H9 (cell line): ENCODE data around the gene ADCY1. TPM values are rescaled to one million over a fixed set of nuclear protein-coding genes. Genes with fewer than 3 reads are reported as not detected.

Experiments
- DNase-seq: peaks from one replicate; pipeline ENCODE4 v3.0.0-alpha.2; 2017
- H2AFZ ChIP-seq: one replicate; pipeline ENCODE4 v1.6.1; 2013; ENCODE audit warnings: mild to moderate bottlenecking, low read length, control low read depth, moderate library complexity
- H2AK5ac ChIP-seq: 2 replicates; pipeline ENCODE4 v1.6.1; 2013; ENCODE audit warnings: low read length, control low read depth, mixed read lengths; ENCODE audit not compliant: insufficient read length
- H2BK120ac ChIP-seq: one replicate; pipeline ENCODE4 v1.6.1; 2013; ENCODE audit warnings: low read depth, mild to moderate bottlenecking, low read length, control low read depth, inconsistent platforms; ENCODE audit not compliant: poor library complexity, severe bottlenecking
- H2BK12ac ChIP-seq: 2 replicates; pipeline ENCODE4 v1.6.1; 2013; ENCODE audit warnings: low read length, control low read depth, mixed read lengths, low read depth; ENCODE audit not compliant: insufficient read length
- H2BK15ac ChIP-seq: 2 replicates; pipeline ENCODE4 v1.6.1; 2013; ENCODE audit warnings: low read depth, low read length, control low read depth
- H2BK20ac ChIP-seq: one replicate; pipeline ENCODE4 v1.6.1; 2013; ENCODE audit warnings: low read depth, mild to moderate bottlenecking, low read length, control low read depth, inconsistent platforms; ENCODE audit not compliant: poor library complexity, severe bottlenecking
- H2BK5ac ChIP-seq: 2 replicates; pipeline ENCODE4 v1.6.1; 2013; ENCODE audit warnings: low read length, control low read depth, mixed read lengths; ENCODE audit not compliant: insufficient read length
- H3K14ac ChIP-seq: 2 replicates; pipeline ENCODE4 v1.6.1; 2013; ENCODE audit warnings: low read length, control low read depth; ENCODE audit not compliant: insufficient read depth
- H3K18ac ChIP-seq: 2 replicates; pipeline ENCODE4 v1.6.1; 2013; ENCODE audit warnings: low read depth, mild to moderate bottlenecking, mixed read lengths, low read length, control low read depth; ENCODE audit not compliant: insufficient read length
- H3K23ac ChIP-seq: 2 replicates; pipeline ENCODE4 v1.6.1; 2013; ENCODE audit warnings: low read length, control low read depth, mixed read lengths, low read depth; ENCODE audit not compliant: insufficient read length
- H3K23me2 ChIP-seq: 2 replicates; pipeline ENCODE4 v1.6.1; 2013; ENCODE audit warnings: low read depth, mild to moderate bottlenecking, mixed read lengths, low read length, control low read depth; ENCODE audit not compliant: insufficient read length, poor library complexity, severe bottlenecking
- H3K27ac ChIP-seq: 2 replicates; pipeline ENCODE4 v1.5.1; 2013; ENCODE audit warnings: low read length, control low read depth, mixed read lengths, low read depth; ENCODE audit not compliant: insufficient read length
- H3K27me3 ChIP-seq: 2 replicates; pipeline ENCODE4 v1.6.1; 2013; ENCODE audit warnings: low read length, control low read depth, inconsistent platforms; ENCODE audit not compliant: insufficient read depth
- H3K4ac ChIP-seq: 2 replicates; pipeline ENCODE4 v1.6.1; 2013; ENCODE audit warnings: low read depth, mild to moderate bottlenecking, control low read depth, inconsistent platforms, low read length, moderate library complexity
- H3K4me1 ChIP-seq: 2 replicates; pipeline ENCODE4 v1.6.1; 2013; ENCODE audit warnings: low read length, control low read depth, inconsistent platforms; ENCODE audit not compliant: insufficient read depth
- H3K4me2 ChIP-seq: 2 replicates; pipeline ENCODE4 v1.6.1; 2013; ENCODE audit warnings: low read length, control low read depth, mixed read lengths; ENCODE audit not compliant: insufficient read length, insufficient read depth
- H3K56ac ChIP-seq: 2 replicates; pipeline ENCODE4 v1.6.1; 2013; ENCODE audit warnings: low read depth, mild to moderate bottlenecking, mixed read lengths, low read length, control low read depth; ENCODE audit not compliant: insufficient read length
- H3K79me1 ChIP-seq: 2 replicates; pipeline ENCODE4 v1.6.1; 2013; ENCODE audit warnings: low read depth, mild to moderate bottlenecking, moderate library complexity, low read length, control low read depth, inconsistent platforms; ENCODE audit not compliant: insufficient read depth, poor library complexity, severe bottlenecking
- H3K79me2 ChIP-seq: 2 replicates; pipeline ENCODE4 v1.6.1; 2013; ENCODE audit warnings: low read length, control low read depth, inconsistent platforms; ENCODE audit not compliant: insufficient read depth
- H3K9ac ChIP-seq: 2 replicates; pipeline ENCODE4 v1.6.1; 2013; ENCODE audit warnings: low read length, control low read depth, mixed read lengths; ENCODE audit not compliant: insufficient read length; ENCODE audit errors: extremely low read depth
- H3K9me3 ChIP-seq: one replicate; pipeline ENCODE4 v1.6.1; 2013; ENCODE audit warnings: low read depth, low read length, inconsistent platforms; ENCODE audit not compliant: control insufficient read depth
- H3T11ph ChIP-seq: one replicate; pipeline ENCODE4 v1.6.1; 2013; ENCODE audit warnings: mild to moderate bottlenecking, low read length, control low read depth, inconsistent platforms
- H4K20me1 ChIP-seq: one replicate; pipeline ENCODE4 v1.6.1; 2013; ENCODE audit not compliant: control insufficient read depth, insufficient read length, insufficient read depth
- H4K5ac ChIP-seq: 2 replicates; pipeline ENCODE4 v1.6.1; 2013; ENCODE audit warnings: low read depth, mild to moderate bottlenecking, mixed read lengths, low read length, control low read depth; ENCODE audit not compliant: insufficient read length
- H4K8ac ChIP-seq: replicated peaks from 2 replicates; pipeline ENCODE4 v1.6.1; 2013; ENCODE audit warnings: low read length, control low read depth, mixed read lengths, low read depth; ENCODE audit not compliant: insufficient read length
- H4K91ac ChIP-seq: 2 replicates; pipeline ENCODE4 v1.6.1; 2013; ENCODE audit warnings: low read depth, mild to moderate bottlenecking, moderate library complexity, mixed read lengths, low read length, control low read depth; ENCODE audit not compliant: insufficient read length
- H3K27ac Mint-ChIP-seq, 3 experiments: 2 replicates in 2 of 3; 3 replicates in 1 of 3; pipeline ENCODE4 v1.8.0; 2020 to 2021; ENCODE audit warnings: mixed read lengths in 3 of 3, mild to moderate bottlenecking in 1 of 3, moderate library complexity in 1 of 3
- H3K27me3 Mint-ChIP-seq: 2 replicates; pipeline ENCODE4 v1.8.0; 2021; ENCODE audit warnings: low read depth, mild to moderate bottlenecking, moderate library complexity, mixed read lengths
- H3K36me3 Mint-ChIP-seq, 3 experiments: 2 replicates in 2 of 3; 3 replicates in 1 of 3; pipeline ENCODE4 v1.8.0; 2020 to 2021; ENCODE audit warnings: low read depth in 3 of 3, mixed read lengths in 3 of 3; ENCODE audit not compliant: insufficient read depth in 1 of 3
- H3K4me1 Mint-ChIP-seq, 2 experiments: 2 replicates each; pipeline ENCODE4 v1.8.0; 2020; ENCODE audit warnings: mixed read lengths in 2 of 2
- H3K4me3 Mint-ChIP-seq, 2 experiments: 2 replicates in 1 of 2; 3 replicates in 1 of 2; pipeline ENCODE4 v1.8.0; 2020 to 2021; ENCODE audit warnings: mild to moderate bottlenecking in 2 of 2, mixed read lengths in 2 of 2, moderate library complexity in 1 of 2
- H3K9me3 Mint-ChIP-seq, 2 experiments: 2 replicates in 1 of 2; 3 replicates in 1 of 2; pipeline ENCODE4 v1.8.0; 2020; ENCODE audit warnings: mild to moderate bottlenecking in 2 of 2, mixed read lengths in 2 of 2, moderate library complexity in 1 of 2
- WGBS: extraction: QIAGEN DNeasy Blood & Tissue Kit; methylation state at CpG from one replicate; pipeline ENCODE4 v1.1.7; 2013; ENCODE audit warnings: missing lambda C conversion rate, low lambda C conversion rate, mixed read lengths; ENCODE audit not compliant: insufficient read length; ENCODE audit errors: extremely low coverage; 5-methylcytosine and 5-hydroxymethylcytosine counted together
- total RNA-seq: library from RNA; stranded (reverse); gene quantifications from 2 replicates; pipeline ENCODE4 v1.2.1, GENCODE V29; 2021
- TF ChIP-seq, protein P1 (sequence below): fragments of 200-600 bp; sonication (generic); conservative IDR thresholded peaks from 3 replicates; pipeline ENCODE4 v1.8.0; 2021; ENCODE audit warnings: antibody characterized with exemption, mild to moderate bottlenecking

ADCY1 gene
- total RNA-seq, 1 experiment from 2014 or later, result 21.6 TPM

- no peak overlapping the region for H4K5ac ChIP-seq
- no peak overlapping the region for H3K4ac ChIP-seq
- no peak overlapping the region for H2AFZ ChIP-seq
- H3K56ac ChIP-seq, result no peak overlapping the region
- no peak overlapping the region for H2BK5ac ChIP-seq
- no peak overlapping the region for H3K14ac ChIP-seq
- H2BK12ac ChIP-seq, result no peak overlapping the region
- no CpG with 5 or more reads among the region's 19 CpGs for WGBS
- H3T11ph ChIP-seq, result no peak overlapping the region
- no peaks in the 10 kb centered on the region for H3K27me3 ChIP-seq
- H3K27me3 Mint-ChIP-seq, result no peaks in the 10 kb centered on the region
- H3K4me1 Mint-ChIP-seq, result peaks cover 4 to 5% of the 10 kb centered on the region in 2 experiments; a peak in 2 of 4 replicates
- no peaks in the 10 kb centered on the region for H3K23me2 ChIP-seq
- H3K23ac ChIP-seq, result no peak overlapping the region
- peaks cover 6 to 17% (median 7%) of the 10 kb centered on the region in 3 experiments for H3K36me3 Mint-ChIP-seq
- H3K18ac ChIP-seq, result no peak overlapping the region
- no peak overlapping the region for H2BK20ac ChIP-seq
- TF ChIP-seq, protein P1, sequence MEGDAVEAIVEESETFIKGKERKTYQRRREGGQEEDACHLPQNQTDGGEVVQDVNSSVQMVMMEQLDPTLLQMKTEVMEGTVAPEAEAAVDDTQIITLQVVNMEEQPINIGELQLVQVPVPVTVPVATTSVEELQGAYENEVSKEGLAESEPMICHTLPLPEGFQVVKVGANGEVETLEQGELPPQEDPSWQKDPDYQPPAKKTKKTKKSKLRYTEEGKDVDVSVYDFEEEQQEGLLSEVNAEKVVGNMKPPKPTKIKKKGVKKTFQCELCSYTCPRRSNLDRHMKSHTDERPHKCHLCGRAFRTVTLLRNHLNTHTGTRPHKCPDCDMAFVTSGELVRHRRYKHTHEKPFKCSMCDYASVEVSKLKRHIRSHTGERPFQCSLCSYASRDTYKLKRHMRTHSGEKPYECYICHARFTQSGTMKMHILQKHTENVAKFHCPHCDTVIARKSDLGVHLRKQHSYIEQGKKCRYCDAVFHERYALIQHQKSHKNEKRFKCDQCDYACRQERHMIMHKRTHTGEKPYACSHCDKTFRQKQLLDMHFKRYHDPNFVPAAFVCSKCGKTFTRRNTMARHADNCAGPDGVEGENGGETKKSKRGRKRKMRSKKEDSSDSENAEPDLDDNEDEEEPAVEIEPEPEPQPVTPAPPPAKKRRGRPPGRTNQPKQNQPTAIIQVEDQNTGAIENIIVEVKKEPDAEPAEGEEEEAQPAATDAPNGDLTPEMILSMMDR, result no peak
- H3K9me3 ChIP-seq, result no peaks in the 10 kb centered on the region
- no peak overlapping the region for H2AK5ac ChIP-seq
- H3K27ac ChIP-seq, result no peak overlapping the region
- H3K4me1 ChIP-seq, result no peaks in the 10 kb centered on the region
- H3K4me3 Mint-ChIP-seq, result no peak overlapping the region
- no peak overlapping the region for H3K27ac Mint-ChIP-seq
- no peak overlapping the region for H3K4me2 ChIP-seq
- no peaks in the 10 kb centered on the region for H3K9me3 Mint-ChIP-seq
- no peak overlapping the region for H3K9ac ChIP-seq
- H4K8ac ChIP-seq, result no peak overlapping the region
- DNase-seq, result no peak
- no peaks in the 10 kb centered on the region for H3K79me1 ChIP-seq
- peaks cover 4% of the 10 kb centered on the region for H4K20me1 ChIP-seq
- H3K79me2 ChIP-seq, result no peaks in the 10 kb centered on the region
- H2BK15ac ChIP-seq, result no peak overlapping the region
- H2BK120ac ChIP-seq, result no peak overlapping the region
- no peak overlapping the region for H4K91ac ChIP-seq
Measured at GRCh38 chr7:45686441-45687184, 112.4 kb downstream of the ADCY1 start.
